GM21723 (cell line): ENCODE measurements around the gene SLC39A3.

Experiments
- ATAC-seq: cut with Tn5 transposase; IDR thresholded peaks from one replicate; pipeline ENCODE4 v1.9.1; 2021; ENCODE audit warnings: mild to moderate bottlenecking, moderate library complexity; ENCODE audit not compliant: unreplicated experiment

SLC39A3 gene, protein sequence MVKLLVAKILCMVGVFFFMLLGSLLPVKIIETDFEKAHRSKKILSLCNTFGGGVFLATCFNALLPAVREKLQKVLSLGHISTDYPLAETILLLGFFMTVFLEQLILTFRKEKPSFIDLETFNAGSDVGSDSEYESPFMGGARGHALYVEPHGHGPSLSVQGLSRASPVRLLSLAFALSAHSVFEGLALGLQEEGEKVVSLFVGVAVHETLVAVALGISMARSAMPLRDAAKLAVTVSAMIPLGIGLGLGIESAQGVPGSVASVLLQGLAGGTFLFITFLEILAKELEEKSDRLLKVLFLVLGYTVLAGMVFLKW

GRCh38 chr19:2739602-2740313 lies at the start of gene SLC39A3:
SLC39A3 (minus strand) TSS chr19:2740017; CDS start chr19:2737257, 2,760 bp downstream.
- peak; percentile 88 for ATAC-seq

DNA sequence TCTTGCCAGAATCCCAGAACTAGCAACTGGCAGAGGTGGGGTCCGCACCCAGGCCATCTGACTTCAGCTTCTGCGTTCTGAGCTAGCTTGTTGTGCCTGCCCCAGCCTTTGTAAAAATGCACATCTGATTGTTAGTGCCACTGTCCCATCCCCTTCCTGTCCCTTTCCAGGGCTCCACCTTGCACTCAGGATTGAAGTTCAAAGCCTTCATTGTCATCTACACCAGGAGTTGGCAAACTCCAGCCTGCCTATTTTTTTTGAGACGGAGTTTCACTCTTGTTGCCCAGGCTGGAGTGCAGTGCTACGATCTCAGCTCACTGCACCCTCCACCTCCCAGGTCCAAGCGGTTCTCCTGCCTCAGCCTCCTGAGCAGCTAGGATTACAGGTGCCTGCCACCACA lies 48.4 kb upstream of the SLC39A3 start:
- ATAC-seq, result no peak

DNA sequence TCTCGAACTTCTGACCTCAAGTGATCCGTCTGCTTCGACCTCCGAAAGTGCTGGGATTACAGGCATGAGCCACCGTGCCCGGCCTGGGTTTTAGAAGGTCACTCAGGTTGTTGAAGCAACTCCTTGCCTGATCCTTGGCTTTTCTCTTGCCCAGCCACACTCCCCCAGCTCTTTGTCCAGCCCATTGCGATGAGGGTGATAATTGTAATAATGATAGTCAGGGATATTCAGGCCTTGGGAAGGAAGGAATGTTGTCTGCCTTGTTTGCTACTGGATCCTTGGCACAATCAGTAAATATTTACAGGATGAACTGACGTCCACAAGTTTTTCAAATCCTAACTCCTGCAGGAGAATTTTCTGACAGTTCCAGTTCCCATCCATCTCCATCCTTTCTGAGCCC lies 47.3 kb upstream of the SLC39A3 start:
- no peak for ATAC-seq

- ATAC-seq, result peak; percentile 54
Observed at GRCh38 chr19:2785244-2785997, 45.6 kb upstream of the SLC39A3 start, which contains the start of gene THOP1. THOP1 (plus strand) TSS chr19:2785503; CDS start chr19:2785663, 160 bp downstream.

GRCh38 chr19:2783781-2784145 lies 43.9 kb upstream of the SLC39A3 start:
- no peak for ATAC-seq

DNA sequence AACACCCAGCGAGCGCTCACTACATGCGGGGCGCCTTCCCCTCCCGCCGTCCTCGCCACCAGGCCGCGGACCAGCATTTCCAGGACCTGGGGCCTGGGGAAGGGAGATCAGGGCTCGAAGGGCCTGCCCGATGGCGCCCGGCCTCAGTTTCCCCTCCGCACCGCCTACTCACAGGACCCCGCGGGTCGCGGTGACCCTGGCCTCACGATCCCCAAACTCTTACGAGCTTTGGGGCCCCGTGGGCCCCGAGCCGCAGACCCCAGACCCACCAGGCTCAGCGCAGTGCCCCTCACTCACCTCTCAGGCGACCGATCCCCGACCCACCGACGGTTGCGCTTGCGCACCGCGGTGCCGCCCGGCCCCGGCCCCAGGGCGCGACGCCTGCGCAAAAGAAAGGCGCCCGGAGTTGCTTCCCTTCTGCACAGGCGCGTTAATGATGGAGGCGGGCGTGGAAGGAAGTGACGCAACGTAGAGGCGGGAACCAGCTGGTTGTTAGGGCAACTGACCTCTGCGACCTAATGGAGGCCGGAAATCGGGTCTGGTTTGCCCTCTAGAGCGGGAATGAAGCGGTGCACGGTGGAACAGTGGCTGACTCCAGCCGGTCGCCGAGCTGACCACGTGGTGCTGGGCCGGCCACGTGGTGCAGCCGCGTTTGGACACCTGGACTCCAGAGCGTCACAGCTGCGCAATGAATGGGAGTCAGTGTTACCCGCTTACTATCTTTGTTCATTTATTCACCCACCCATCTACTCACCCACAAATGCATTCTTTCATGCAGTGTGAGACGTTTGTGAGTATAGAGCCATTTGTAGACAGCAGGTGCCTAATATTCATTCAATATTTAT lies 43.3 kb upstream of the SLC39A3 start, which contains the start of gene SGTA:
TSS of gene SGTA (minus strand) at position 338 of the 845 bp plus-strand sequence. CDS start 14,205 bp downstream, outside the sequence.
- ATAC-seq, result peak; percentile 74

GRCh38 chr19:2782329-2782935 lies 42.6 kb upstream of the SLC39A3 start:
- no peak for ATAC-seq

DNA sequence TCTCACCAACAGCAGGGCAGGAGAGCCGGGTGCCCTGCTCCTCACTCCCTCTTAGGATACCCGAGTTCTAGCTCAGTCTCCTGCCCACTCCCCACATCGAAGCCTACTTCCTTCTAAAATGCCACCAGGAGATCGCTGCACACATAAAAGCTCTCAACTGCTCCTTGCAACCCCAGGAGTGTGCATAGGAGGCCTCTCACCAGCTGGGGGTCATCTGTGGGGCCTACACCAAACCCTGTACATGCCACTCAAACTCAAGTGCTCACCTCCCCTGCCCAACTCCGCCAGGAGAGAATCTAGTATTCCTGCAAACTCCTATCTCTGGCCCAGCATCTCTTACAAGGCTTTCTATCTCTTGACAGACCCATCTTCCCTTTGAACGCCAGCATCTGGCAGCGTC lies 40.5 kb upstream of the SLC39A3 start:
- no peak for ATAC-seq

DNA sequence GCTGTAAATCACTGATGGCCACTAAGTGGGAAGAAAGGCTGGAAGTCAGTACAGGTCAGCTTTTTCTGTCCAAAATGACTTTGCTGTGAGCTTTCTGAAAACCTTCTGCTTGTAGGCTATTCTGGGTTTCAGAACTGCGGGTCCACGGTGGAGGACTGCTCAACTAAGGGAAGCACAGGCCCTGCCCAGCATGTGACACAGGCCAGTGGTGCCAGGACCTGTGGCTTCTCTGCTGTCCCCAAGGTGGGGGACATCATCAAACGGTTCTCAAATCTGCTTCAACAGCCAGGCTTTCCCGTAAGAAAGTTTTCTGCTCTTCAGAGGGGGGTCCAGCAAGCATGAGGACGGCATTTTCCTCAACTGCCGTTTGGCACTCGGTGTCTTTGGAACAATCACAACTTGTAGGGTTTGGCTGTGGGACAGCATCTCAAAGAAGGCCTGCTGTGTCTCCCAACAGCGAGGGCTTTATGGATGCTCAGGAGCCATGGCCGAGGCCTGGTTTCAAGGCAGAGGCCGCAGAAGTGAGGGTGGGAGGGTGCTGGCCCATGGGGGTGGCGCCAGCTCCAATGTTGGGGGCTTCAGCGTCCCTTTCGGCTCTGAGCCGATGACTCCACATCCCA lies 39.4 kb upstream of the SLC39A3 start:
- no peak for ATAC-seq

- ATAC-seq, result no peak
Observed at GRCh38 chr19:2777952-2778683, 38.3 kb upstream of the SLC39A3 start.

GRCh38 chr19:2775556-2776430 lies 36.0 kb upstream of the SLC39A3 start:
- no peak for ATAC-seq

GRCh38 chr19:2774953-2775555 lies 35.2 kb upstream of the SLC39A3 start:
- ATAC-seq, result no peak

GRCh38 chr19:2774083-2774679 lies 34.4 kb upstream of the SLC39A3 start:
- ATAC-seq, result no peak

GRCh38 chr19:2771786-2772674 lies 32.2 kb upstream of the SLC39A3 start:
- ATAC-seq, result no peak

- ATAC-seq, result no peak
Observed at GRCh38 chr19:2770055-2771013, 30.5 kb upstream of the SLC39A3 start.
